ENCODE measurements around the gene OPRM1.
A peak's percentile ranks its signal among the peaks of the same experiment; 100 is the strongest.

OPRM1 gene

GRCh38 chr6:154276810-154277628 is 238.0 kb downstream of the OPRM1 start:
- peak in 1 of 2 experiments; percentile 22 for DNase-seq (ENCODE audit: low read depth in 2 of 2)

- DNase-seq (ENCODE audit: low read depth in 2 of 2) = no peak
Measured at GRCh38 chr6:154277629-154278017, 238.6 kb downstream of the OPRM1 start.

- no peak for DNase-seq (ENCODE audit: low read depth in 2 of 2)
Measured at GRCh38 chr6:154280521-154280920, 241.5 kb downstream of the OPRM1 start.

DNA sequence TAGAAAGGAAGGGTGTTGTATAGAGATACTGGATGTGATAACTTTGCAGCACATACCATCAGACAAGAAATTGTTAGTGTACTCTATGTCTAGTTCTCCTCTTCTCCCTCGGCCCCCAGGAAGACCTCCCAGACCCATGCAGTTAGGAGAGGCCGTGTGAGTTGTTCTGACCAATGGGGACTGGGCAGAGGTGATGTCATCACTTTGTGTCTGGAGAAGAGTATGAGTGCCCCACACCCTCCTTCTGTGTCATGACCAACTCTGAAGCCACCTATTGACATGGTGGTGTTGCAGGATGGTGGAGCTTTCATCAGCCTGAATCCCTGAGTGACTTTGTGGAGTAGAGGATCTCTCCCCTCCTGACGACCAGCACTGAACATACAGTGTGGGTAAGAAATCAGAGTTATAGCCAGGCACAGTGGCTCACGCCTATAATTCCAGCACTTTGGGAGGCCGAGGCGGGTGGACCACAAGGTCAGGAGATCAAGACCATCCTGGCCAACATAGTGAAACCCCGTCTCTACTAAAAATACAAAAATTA is 245.3 kb downstream of the OPRM1 start:
- no peak for DNase-seq (ENCODE audit: low read depth in 2 of 2)

DNA sequence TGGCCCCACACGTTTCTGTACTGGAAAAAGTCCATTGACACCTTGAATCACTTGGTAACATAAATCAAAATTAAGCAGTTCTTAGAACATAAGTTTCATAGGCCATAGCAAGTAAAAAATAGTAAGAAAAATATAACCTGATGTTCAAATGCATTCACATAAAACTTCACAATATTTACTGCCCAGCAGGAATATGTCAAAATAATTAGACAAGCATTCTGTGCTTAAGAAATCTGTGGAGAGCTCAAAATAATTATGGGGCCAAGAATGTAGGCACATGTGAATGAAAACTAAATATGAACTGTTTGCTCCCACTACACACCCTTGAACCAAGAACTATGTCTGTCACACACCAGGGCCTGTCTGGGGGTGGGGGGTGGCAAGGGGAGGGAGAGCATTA is 246.8 kb downstream of the OPRM1 start:
- DNase-seq (ENCODE audit: low read depth in 2 of 2) = no peak

DNA sequence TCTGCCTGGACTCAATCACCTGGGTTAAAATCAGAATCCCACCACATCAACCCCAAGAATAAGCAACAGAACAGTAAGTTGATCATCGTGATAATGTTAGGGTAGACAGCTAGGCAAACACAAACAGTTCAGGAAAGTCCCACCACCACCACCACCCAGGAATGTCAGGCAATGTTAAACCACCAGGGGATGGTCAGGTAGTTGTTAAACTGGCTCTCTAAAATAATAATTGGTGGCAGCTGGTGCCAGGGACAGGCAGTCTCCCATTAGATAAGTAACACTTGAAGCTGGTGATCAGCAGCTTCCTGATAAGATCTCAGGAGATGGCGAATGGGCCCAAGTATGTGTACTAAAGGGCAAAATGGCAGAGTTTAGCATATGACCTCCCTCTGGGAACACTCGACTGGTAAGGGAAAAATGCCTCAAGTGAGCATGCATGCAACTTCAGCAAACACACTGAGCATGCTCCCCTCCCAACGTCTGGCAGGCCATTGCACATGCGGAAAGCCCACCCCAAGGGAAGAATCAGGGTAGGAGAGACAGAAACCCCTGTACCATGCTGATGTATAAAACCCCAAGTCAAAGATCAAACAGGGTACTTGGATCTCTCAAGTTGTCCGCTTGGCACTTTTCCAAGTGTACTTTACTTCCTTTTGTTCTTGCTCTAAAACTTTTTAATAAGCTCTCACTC is 250.9 kb downstream of the OPRM1 start:
- no peak for DNase-seq (ENCODE audit: low read depth in 2 of 2)

- DNase-seq (ENCODE audit: low read depth in 2 of 2) = no peak
Measured at GRCh38 chr6:154292066-154292465, 253.0 kb downstream of the OPRM1 start.

GRCh38 chr6:154292855-154293519 is 253.9 kb downstream of the OPRM1 start:
- DNase-seq (ENCODE audit: low read depth in 2 of 2) = no peak

- no peak for DNase-seq (ENCODE audit: low read depth in 2 of 2)
Measured at GRCh38 chr6:154295733-154296132, 256.7 kb downstream of the OPRM1 start.

Data from fibroblast of skin of left quadriceps (primary cell).